GM18517 (cell line): ENCODE data around the gene SLC35D2.

Experiments
- ATAC-seq: cut with Tn5 transposase; IDR thresholded peaks from one replicate; pipeline ENCODE4 v1.9.1; 2021; ENCODE audit warnings: mild to moderate bottlenecking, moderate library complexity; ENCODE audit not compliant: unreplicated experiment

Gene SLC35D2

GRCh38 chr9:96383165-96383942 is at the start of gene SLC35D2:
TSS of gene SLC35D2 (minus strand) at chr9:96383711. CDS start at chr9:96383634, 77 bp downstream.
- ATAC-seq, result no peak

- ATAC-seq, result no peak
Observed at GRCh38 chr9:96430377-96430776, 46.9 kb upstream of the SLC35D2 start.

- no peak for ATAC-seq
Observed at GRCh38 chr9:96429732-96430131, 46.2 kb upstream of the SLC35D2 start.

- ATAC-seq, result no peak
Observed at GRCh38 chr9:96425500-96426169, 42.1 kb upstream of the SLC35D2 start.

- ATAC-seq, result no peak
Observed at GRCh38 chr9:96423985-96424336, 40.5 kb upstream of the SLC35D2 start.

GRCh38 chr9:96423322-96423984 is 39.9 kb upstream of the SLC35D2 start:
- ATAC-seq, result no peak

- ATAC-seq, result no peak
Observed at GRCh38 chr9:96420468-96421219, 37.1 kb upstream of the SLC35D2 start.

- ATAC-seq, result no peak
Observed at GRCh38 chr9:96419691-96419969, 36.1 kb upstream of the SLC35D2 start.

- ATAC-seq, result peak; percentile 34
Observed at GRCh38 chr9:96418920-96419690, 35.6 kb upstream of the SLC35D2 start.

- ATAC-seq, result peak; percentile 52
Observed at GRCh38 chr9:96418083-96418919, 34.8 kb upstream of the SLC35D2 start, which contains the start of gene ZNF367. TSS of gene ZNF367 (minus strand) at chr9:96418370. CDS start at chr9:96418032, 338 bp downstream.

GRCh38 chr9:96417661-96418082 is 34.2 kb upstream of the SLC35D2 start:
- no peak for ATAC-seq

GRCh38 chr9:96417051-96417586 is 33.6 kb upstream of the SLC35D2 start:
- ATAC-seq, result no peak

GRCh38 chr9:96413302-96414221 is 30.1 kb upstream of the SLC35D2 start:
- ATAC-seq, result peak; percentile 28

GRCh38 chr9:96412174-96412913 is 28.8 kb upstream of the SLC35D2 start:
- ATAC-seq, result no peak

- ATAC-seq, result no peak
Observed at GRCh38 chr9:96411129-96411838, 27.8 kb upstream of the SLC35D2 start.

- ATAC-seq, result no peak
Observed at GRCh38 chr9:96408409-96409280, 25.1 kb upstream of the SLC35D2 start.
